Inflammatory macrophage treated with lipopolysaccharide for 1 hour (primary cell): Measurements from ENCODE around the gene PHC3.

ENCODE experiments used
- DNase-seq, 2 donors: peaks; one replicate each; pipeline ENCODE4 v3.0.0-alpha.2; 2020 to 2022

PHC3 gene

GRCh38 chr3:170180079-170180907, 1.2 kb downstream of the PHC3 start:
- DNase-seq = peak; percentile 20 to 24

- peak; percentile 59 to 61 for DNase-seq
Observed at GRCh38 chr3:170179432-170179831, 2.1 kb downstream of the PHC3 start.

GRCh38 chr3:170178651-170179050, 2.9 kb downstream of the PHC3 start:
- no peak for DNase-seq

- DNase-seq = no peak
Observed at GRCh38 chr3:170171563-170171962, 10.0 kb downstream of the PHC3 start.

GRCh38 chr3:170164717-170165116, 16.8 kb downstream of the PHC3 start:
- no peak for DNase-seq

GRCh38 chr3:170163956-170164645, 17.4 kb downstream of the PHC3 start:
- no peak for DNase-seq

GRCh38 chr3:170162630-170163029, 18.9 kb downstream of the PHC3 start:
- DNase-seq = peak in 1 of 2 donors; percentile 14

- DNase-seq = peak in 1 of 2 donors; percentile 11
Observed at GRCh38 chr3:170162052-170162451, 19.5 kb downstream of the PHC3 start.

GRCh38 chr3:170159933-170160332, 21.6 kb downstream of the PHC3 start:
- DNase-seq = no peak

- DNase-seq = no peak
Observed at GRCh38 chr3:170159459-170159858, 22.1 kb downstream of the PHC3 start.

- DNase-seq = no peak
Observed at GRCh38 chr3:170155604-170156003, 25.9 kb downstream of the PHC3 start.

- DNase-seq = no peak
Observed at GRCh38 chr3:170154569-170155143, 26.9 kb downstream of the PHC3 start.

GRCh38 chr3:170154084-170154483, 27.4 kb downstream of the PHC3 start:
- no peak for DNase-seq

- DNase-seq = no peak
Observed at GRCh38 chr3:170151536-170151935, 30.0 kb downstream of the PHC3 start.

GRCh38 chr3:170149016-170149415, 32.5 kb downstream of the PHC3 start:
- no peak for DNase-seq

GRCh38 chr3:170145278-170145677, 36.3 kb downstream of the PHC3 start:
- DNase-seq = no peak

GRCh38 chr3:170144437-170144843, 37.1 kb downstream of the PHC3 start:
- no peak for DNase-seq

GRCh38 chr3:170142373-170142772, 39.2 kb downstream of the PHC3 start:
- DNase-seq = no peak

- DNase-seq = no peak
Observed at GRCh38 chr3:170137986-170138385, 43.5 kb downstream of the PHC3 start.

GRCh38 chr3:170132335-170132734, 49.2 kb downstream of the PHC3 start:
- peak; percentile 10 to 14 for DNase-seq

GRCh38 chr3:170130532-170130931, 51.0 kb downstream of the PHC3 start:
- no peak for DNase-seq

- DNase-seq = no peak
Observed at GRCh38 chr3:170128977-170129431, 52.5 kb downstream of the PHC3 start.

- DNase-seq = no peak
Observed at GRCh38 chr3:170128259-170128976, 53.1 kb downstream of the PHC3 start.
